WTC11 (cell line): ENCODE measurements around the gene HPCAL1. TPM values are rescaled to one million over a fixed set of nuclear protein-coding genes. Genes with fewer than 3 reads are reported as not detected.

Experiments
- ATAC-seq: fragments of 200-7000 bp; cut with Tn5 transposase; 2 replicates; pipeline ENCODE4 v1.10.0; 2021; ENCODE audit warnings: mild to moderate bottlenecking, moderate library complexity
- CTCF ChIA-PET: fragments of 300-600 bp; sonication (Branson Sonifier 250); formaldehyde crosslinking; loops from one replicate; lab custom pipeline; 2021; ENCODE audit warnings: antibody characterized with exemption; lab: Charles Lee
- POLR2A ChIA-PET: fragments of 350-600 bp; sonication (Branson Sonifier 250); formaldehyde crosslinking; loops from one replicate; lab custom pipeline; 2021; ENCODE audit warnings: antibody characterized with exemption; lab: Charles Lee
- DNase-seq: peaks from one replicate; pipeline ENCODE4 v3.0.0; 2021; ENCODE audit warnings: low spot score
- H3K27ac Mint-ChIP-seq: 2 replicates; pipeline ENCODE4 v1.8.0; 2021; ENCODE audit warnings: mixed read lengths
- H3K27me3 Mint-ChIP-seq: 2 replicates; pipeline ENCODE4 v1.8.0; 2021; ENCODE audit warnings: low read depth, mild to moderate bottlenecking, moderate library complexity, mixed read lengths
- H3K36me3 Mint-ChIP-seq: 2 replicates; pipeline ENCODE4 v1.8.0; 2021; ENCODE audit warnings: mixed read lengths
- H3K4me1 Mint-ChIP-seq: 2 replicates; pipeline ENCODE4 v1.8.0; 2022; ENCODE audit warnings: mixed read lengths
- H3K4me3 Mint-ChIP-seq: 2 replicates; pipeline ENCODE4 v1.8.0; 2021; ENCODE audit warnings: mild to moderate bottlenecking, moderate library complexity, mixed read lengths
- H3K9me3 Mint-ChIP-seq: 2 replicates; pipeline ENCODE4 v1.8.0; 2021; ENCODE audit warnings: mixed read lengths
- AFF4 ChIP-seq: sonication (generic); formaldehyde crosslinking; IDR thresholded peaks from 2 replicates; pipeline ENCODE4 v1.8.1; 2023; ENCODE audit warnings: mild to moderate bottlenecking, missing genetic modification reagents, borderline replicate concordance
- ATF1 ChIP-seq: sonication (generic); formaldehyde crosslinking; IDR thresholded peaks from 2 replicates; pipeline ENCODE4 v1.8.1; 2023; ENCODE audit warnings: mild to moderate bottlenecking, moderate library complexity, missing genetic modification reagents
- ATF3 ChIP-seq: sonication (generic); formaldehyde crosslinking; conservative IDR thresholded peaks from 2 replicates; pipeline ENCODE4 v1.8.1; 2022; ENCODE audit warnings: mild to moderate bottlenecking, missing genetic modification reagents
- CBFB ChIP-seq: sonication (generic); formaldehyde crosslinking; IDR thresholded peaks from 2 replicates; pipeline ENCODE4 v1.8.1; 2022; ENCODE audit warnings: mild to moderate bottlenecking, low read depth, missing genetic modification reagents
- CREB1 ChIP-seq: sonication (generic); formaldehyde crosslinking; IDR thresholded peaks from 2 replicates; pipeline ENCODE4 v1.8.0; 2023; ENCODE audit warnings: mild to moderate bottlenecking, missing genetic modification reagents
- E2F5 ChIP-seq: sonication (generic); formaldehyde crosslinking; IDR thresholded peaks from 2 replicates; pipeline ENCODE4 v1.8.1; 2022; ENCODE audit warnings: mild to moderate bottlenecking, moderate library complexity, missing genetic modification reagents
- EMX1 ChIP-seq: fragments of 250-450 bp; sonication (Bioruptor Pico); IDR thresholded peaks from 2 replicates; pipeline ENCODE4 v1.8.0; 2021; ENCODE audit warnings: mild to moderate bottlenecking
- ETV6 ChIP-seq: sonication (generic); formaldehyde crosslinking; IDR thresholded peaks from 2 replicates; pipeline ENCODE4 v1.8.1; 2022; ENCODE audit warnings: mild to moderate bottlenecking, missing genetic modification reagents
- FOXK1 ChIP-seq: sonication (generic); formaldehyde crosslinking; IDR thresholded peaks from 2 replicates; pipeline ENCODE4 v1.8.0; 2022; ENCODE audit warnings: mild to moderate bottlenecking, moderate library complexity, missing genetic modification reagents
- GTF2I ChIP-seq: fragments of 250-450 bp; sonication (Bioruptor Pico); conservative IDR thresholded peaks from 2 replicates; pipeline ENCODE4 v1.4.0; 2021; ENCODE audit warnings: mild to moderate bottlenecking
- MYBL2 ChIP-seq: sonication (generic); formaldehyde crosslinking; IDR thresholded peaks from 2 replicates; pipeline ENCODE4 v1.8.1; 2023; ENCODE audit warnings: mild to moderate bottlenecking, moderate library complexity, missing genetic modification reagents
- NFYB ChIP-seq: sonication (generic); formaldehyde crosslinking; conservative IDR thresholded peaks from 2 replicates; pipeline ENCODE4 v1.8.0; 2022; ENCODE audit warnings: low read depth, missing genetic modification reagents
- PREB ChIP-seq: sonication (generic); formaldehyde crosslinking; IDR thresholded peaks from 2 replicates; pipeline ENCODE4 v1.8.1; 2022; ENCODE audit warnings: mild to moderate bottlenecking, missing genetic modification reagents, moderate library complexity, borderline replicate concordance
- RORB ChIP-seq: fragments of 250-450 bp; sonication (Bioruptor Pico); IDR thresholded peaks from 2 replicates; pipeline ENCODE4 v1.9.0; 2021; ENCODE audit warnings: mild to moderate bottlenecking
- TCF7 ChIP-seq: sonication (generic); formaldehyde crosslinking; IDR thresholded peaks from 2 replicates; pipeline ENCODE4 v1.8.0; 2022; ENCODE audit warnings: mild to moderate bottlenecking, low read depth, missing genetic modification reagents, moderate library complexity
- total RNA-seq: library from RNA; stranded (reverse); gene quantifications from 3 replicates; pipeline ENCODE4 v1.2.3, GENCODE V29; 2021
- TF ChIP-seq, protein P1 (sequence below): sonication (generic); formaldehyde crosslinking; IDR thresholded peaks from 2 replicates; pipeline ENCODE4 v1.8.0; 2022; ENCODE audit warnings: missing genetic modification reagents
- TF ChIP-seq, protein P2 (sequence below): fragments of 250-450 bp; sonication (Bioruptor Pico); IDR thresholded peaks from 2 replicates; pipeline ENCODE4 v1.9.0; 2021; ENCODE audit warnings: mild to moderate bottlenecking

The HPCAL1 gene
- total RNA-seq, 1 experiment from 2014 or later: 11.8 TPM

DNA sequence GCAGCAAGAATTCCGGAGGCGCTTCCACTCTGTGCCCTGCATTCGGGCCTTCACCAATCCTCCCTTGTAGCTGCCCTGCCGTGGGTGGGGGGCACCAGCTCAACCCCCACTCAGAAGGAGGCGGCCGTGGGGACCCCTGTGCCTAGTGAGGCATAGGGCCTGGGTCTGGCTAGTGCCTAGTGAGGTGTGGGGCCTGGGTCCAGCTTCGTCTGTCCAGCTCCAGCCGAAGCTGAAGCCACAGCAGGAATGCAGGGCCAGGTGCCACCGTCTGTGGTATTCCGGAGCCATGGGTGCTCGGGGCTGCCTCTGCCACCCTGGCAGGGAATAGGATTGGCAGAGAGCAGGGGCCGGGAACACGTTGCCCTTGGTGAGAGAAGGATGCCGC is 133.1 kb downstream of the HPCAL1 start:
- H3K4me1 Mint-ChIP-seq: no peaks in the 10 kb centered on the region
- no peaks in the 10 kb centered on the region for H3K9me3 Mint-ChIP-seq
- CTCF ChIA-PET: interaction anchor here (0.5 to 5.5 kb wide), 27 partner anchors 11 to 406 kb away, joined by 3 to 104 read pairs (median 10); partner anchors contain the start of genes HPCAL1 and ODC1
- DNase-seq (no peak), ATAC-seq (no peak)
- POLR2A ChIA-PET: no interaction called here
- no peak overlapping the region for H3K4me3 Mint-ChIP-seq
- H3K27me3 Mint-ChIP-seq: no peaks in the 10 kb centered on the region; the same call in 1 of the 2 replicates
- no peaks in the 10 kb centered on the region; the same call in 1 of the 2 replicates for H3K36me3 Mint-ChIP-seq
- no peak overlapping the region for H3K27ac Mint-ChIP-seq
- TF ChIP-seq EMX1 (CRISPR knock-in tag) (no peak), MYBL2 (CRISPR knock-in tag) (no peak), RORB (CRISPR knock-in tag) (no peak), FOXK1 (no peak), TCF7 (CRISPR knock-in tag) (no peak), CBFB (CRISPR knock-in tag) (no peak), CREB1 (CRISPR knock-in tag) (no peak), ETV6 (no peak), NFYB (no peak), E2F5 (CRISPR knock-in tag) (no peak), ATF3 (CRISPR knock-in tag) (no peak), ATF1 (no peak), PREB (CRISPR knock-in tag) (no peak), GTF2I (no peak), AFF4 (CRISPR knock-in tag) (no peak)
- TF ChIP-seq, protein P1, sequence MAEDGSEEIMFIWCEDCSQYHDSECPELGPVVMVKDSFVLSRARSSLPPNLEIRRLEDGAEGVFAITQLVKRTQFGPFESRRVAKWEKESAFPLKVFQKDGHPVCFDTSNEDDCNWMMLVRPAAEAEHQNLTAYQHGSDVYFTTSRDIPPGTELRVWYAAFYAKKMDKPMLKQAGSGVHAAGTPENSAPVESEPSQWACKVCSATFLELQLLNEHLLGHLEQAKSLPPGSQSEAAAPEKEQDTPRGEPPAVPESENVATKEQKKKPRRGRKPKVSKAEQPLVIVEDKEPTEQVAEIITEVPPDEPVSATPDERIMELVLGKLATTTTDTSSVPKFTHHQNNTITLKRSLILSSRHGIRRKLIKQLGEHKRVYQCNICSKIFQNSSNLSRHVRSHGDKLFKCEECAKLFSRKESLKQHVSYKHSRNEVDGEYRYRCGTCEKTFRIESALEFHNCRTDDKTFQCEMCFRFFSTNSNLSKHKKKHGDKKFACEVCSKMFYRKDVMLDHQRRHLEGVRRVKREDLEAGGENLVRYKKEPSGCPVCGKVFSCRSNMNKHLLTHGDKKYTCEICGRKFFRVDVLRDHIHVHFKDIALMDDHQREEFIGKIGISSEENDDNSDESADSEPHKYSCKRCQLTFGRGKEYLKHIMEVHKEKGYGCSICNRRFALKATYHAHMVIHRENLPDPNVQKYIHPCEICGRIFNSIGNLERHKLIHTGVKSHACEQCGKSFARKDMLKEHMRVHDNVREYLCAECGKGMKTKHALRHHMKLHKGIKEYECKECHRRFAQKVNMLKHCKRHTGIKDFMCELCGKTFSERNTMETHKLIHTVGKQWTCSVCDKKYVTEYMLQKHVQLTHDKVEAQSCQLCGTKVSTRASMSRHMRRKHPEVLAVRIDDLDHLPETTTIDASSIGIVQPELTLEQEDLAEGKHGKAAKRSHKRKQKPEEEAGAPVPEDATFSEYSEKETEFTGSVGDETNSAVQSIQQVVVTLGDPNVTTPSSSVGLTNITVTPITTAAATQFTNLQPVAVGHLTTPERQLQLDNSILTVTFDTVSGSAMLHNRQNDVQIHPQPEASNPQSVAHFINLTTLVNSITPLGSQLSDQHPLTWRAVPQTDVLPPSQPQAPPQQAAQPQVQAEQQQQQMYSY: no peak
- TF ChIP-seq, protein P2, sequence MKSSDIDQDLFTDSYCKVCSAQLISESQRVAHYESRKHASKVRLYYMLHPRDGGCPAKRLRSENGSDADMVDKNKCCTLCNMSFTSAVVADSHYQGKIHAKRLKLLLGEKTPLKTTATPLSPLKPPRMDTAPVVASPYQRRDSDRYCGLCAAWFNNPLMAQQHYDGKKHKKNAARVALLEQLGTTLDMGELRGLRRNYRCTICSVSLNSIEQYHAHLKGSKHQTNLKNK: no peak
